NCI-H2196 treated with DMSO at 0.1 percent for 48 hours (cell line): ENCODE data around the gene ETV6.
"Not testable (repeated sequence)": the region's sequence is repeated elsewhere in the genome, so short reads cannot be mapped to it uniquely, and the experiment has no call there.

Source experiments
- DNase-seq: peaks from one replicate; lab custom pipeline; 2025; ENCODE audit not compliant: unreplicated experiment; lab: John Stamatoyannopoulos, UW

ETV6 gene

GRCh38 chr12:11666131-11667050 lies 16.9 kb downstream of the ETV6 start:
- DNase-seq: no peak

GRCh38 chr12:11667171-11667570 lies 17.7 kb downstream of the ETV6 start:
- DNase-seq: no peak

GRCh38 chr12:11668611-11669010 lies 19.1 kb downstream of the ETV6 start:
- no peak for DNase-seq

- DNase-seq: no peak
Observed at GRCh38 chr12:11669348-11669747, 19.9 kb downstream of the ETV6 start.

- DNase-seq: no peak
Observed at GRCh38 chr12:11672256-11673191, 23.1 kb downstream of the ETV6 start.

- no peak for DNase-seq
Observed at GRCh38 chr12:11673666-11674461, 24.4 kb downstream of the ETV6 start.

- no peak for DNase-seq
Observed at GRCh38 chr12:11674894-11675390, 25.5 kb downstream of the ETV6 start.

GRCh38 chr12:11676052-11676451 lies 26.6 kb downstream of the ETV6 start:
- DNase-seq: no peak

GRCh38 chr12:11677093-11677492 lies 27.6 kb downstream of the ETV6 start:
- DNase-seq: no peak

- DNase-seq: no peak
Observed at GRCh38 chr12:11677752-11678151, 28.3 kb downstream of the ETV6 start.

GRCh38 chr12:11678781-11679180 lies 29.3 kb downstream of the ETV6 start:
- no peak for DNase-seq

- no peak for DNase-seq
Observed at GRCh38 chr12:11681207-11681606, 31.7 kb downstream of the ETV6 start.

- not testable (repeated sequence) for DNase-seq
Observed at GRCh38 chr12:11681695-11682094, 32.2 kb downstream of the ETV6 start.

GRCh38 chr12:11684393-11684792 lies 34.9 kb downstream of the ETV6 start:
- DNase-seq: no peak

GRCh38 chr12:11684811-11685210 lies 35.3 kb downstream of the ETV6 start:
- DNase-seq: no peak

GRCh38 chr12:11685316-11685715 lies 35.8 kb downstream of the ETV6 start:
- no peak for DNase-seq

- no peak for DNase-seq
Observed at GRCh38 chr12:11685716-11686115, 36.2 kb downstream of the ETV6 start.

GRCh38 chr12:11686120-11686519 lies 36.6 kb downstream of the ETV6 start:
- DNase-seq: no peak

- DNase-seq: no peak
Observed at GRCh38 chr12:11687528-11687927, 38.1 kb downstream of the ETV6 start.

GRCh38 chr12:11688379-11688778 lies 38.9 kb downstream of the ETV6 start:
- no peak for DNase-seq

GRCh38 chr12:11688831-11689230 lies 39.4 kb downstream of the ETV6 start:
- DNase-seq: no peak
